ENCODE data around the gene LY6G6F. TPM values are rescaled to one million over a fixed set of nuclear protein-coding genes. Genes with fewer than 3 reads are reported as not detected.

Gene LY6G6F
- total and polyA plus RNA-seq, 2 experiments from 2014 or later = not detected

DNA sequence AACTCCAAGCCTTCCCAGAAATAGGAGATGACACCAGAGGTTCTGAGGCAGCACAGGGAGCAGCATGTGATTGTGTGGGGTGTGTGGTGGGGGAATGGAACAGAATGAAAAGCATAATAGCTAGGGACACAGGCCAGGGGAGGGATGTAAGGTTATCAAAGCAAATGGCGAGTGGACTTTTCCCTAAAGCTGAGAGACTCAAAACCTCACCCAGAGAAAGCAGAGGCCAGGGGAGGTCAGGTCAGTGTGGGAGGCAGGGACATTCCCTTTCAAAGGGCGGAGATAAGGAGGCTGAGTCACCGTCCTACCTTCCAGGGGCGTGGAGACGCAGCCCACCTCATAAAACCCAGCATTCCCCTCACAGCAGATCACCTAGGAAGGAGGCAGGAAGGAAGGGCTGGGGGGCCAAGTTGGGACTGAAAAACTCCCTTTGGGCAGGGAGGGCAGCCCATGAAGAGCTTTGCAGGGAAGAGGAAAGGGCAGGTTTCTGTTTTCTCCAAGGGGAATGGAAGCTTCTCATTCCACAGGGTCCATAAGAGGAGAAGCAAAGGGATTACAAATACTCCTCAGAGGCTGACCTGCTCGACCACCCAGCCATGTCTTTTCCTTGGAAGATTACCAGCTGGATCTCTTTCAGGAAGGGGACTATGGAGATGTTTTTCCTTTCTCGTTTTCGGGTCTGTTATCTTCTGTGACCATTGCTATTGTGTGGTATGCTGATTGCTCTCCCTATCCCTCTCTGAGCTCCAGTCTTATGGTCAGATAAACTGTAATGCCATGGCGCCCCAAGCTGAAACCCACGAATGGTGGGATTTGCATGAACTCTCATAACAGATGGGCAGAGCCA lies 16.2 kb upstream of the LY6G6F start:
- Mint-ChIP-seq H3K27ac (no peak overlapping the region), H3K9me3 (no peaks in the 10 kb centered on the region), H3K4me1 (no peaks in the 10 kb centered on the region; the same call in 2 of the 3 replicates), H3K36me3 (ENCODE audit: low read depth) (peaks cover 21% of the 10 kb centered on the region), H3K4me3 (no peak overlapping the region), H3K27me3 (ENCODE audit: insufficient read depth, low read depth, poor library complexity) (peaks cover 6% of the 10 kb centered on the region)
- Histone ChIP-seq H3K9me2 (ENCODE audit: insufficient read depth) (no peaks in the 10 kb centered on the region), H2AFZ (no peak overlapping the region), H3K79me2 (replicated peaks; ENCODE audit: insufficient read depth) (no peaks in the 10 kb centered on the region), H4K20me1 (replicated peaks; ENCODE audit: insufficient read depth) (no peaks in the 10 kb centered on the region), H3K4me3 (no peak overlapping the region), H3K4me2 (no peak overlapping the region), H3K27me3 (ENCODE audit: insufficient read depth) (no peaks in the 10 kb centered on the region), H3K36me3 (ENCODE audit: insufficient read depth) (peaks cover 6% of the 10 kb centered on the region; the same call in 1 of the 2 replicates), H3K27ac (ENCODE audit: low read depth) (no peak overlapping the region), H3K4me1 (ENCODE audit: insufficient read depth) (no peaks in the 10 kb centered on the region), H3F3A (replicated peaks; ENCODE audit: low read depth) (no peaks in the 10 kb centered on the region)
- no peak for ATAC-seq
- TF ChIP-seq STAT1 (IDR thresholded peaks at IDR 0.05; ENCODE audit: unreplicated experiment) (no peak), JUNB (IDR thresholded peaks at IDR 0.05; ENCODE audit: unreplicated experiment) (no peak), CREB1 (CRISPR knock-in tag; IDR thresholded peaks at IDR 0.05; ENCODE audit: low read depth) (no peak), ZNF331 (CRISPR knock-in tag; IDR thresholded peaks at IDR 0.05; ENCODE audit: low read depth) (no peak), EZH2phosphoT487 (IDR thresholded peaks at IDR 0.05; ENCODE audit: unreplicated experiment) (no peak), EZH2 (IDR thresholded peaks at IDR 0.05; ENCODE audit: low read depth, unreplicated experiment) (no peak), POLR2AphosphoS5 (IDR thresholded peaks at IDR 0.05; ENCODE audit: low read depth) (no peak), CTCF (conservative IDR thresholded peaks at IDR 0.05; ENCODE audit: low read depth in 2 of 2) (no peak), REST (IDR thresholded peaks at IDR 0.05; ENCODE audit: unreplicated experiment) (no peak), NANOG (IDR thresholded peaks at IDR 0.05; ENCODE audit: borderline replicate concordance) (no peak), ZNF114 (CRISPR knock-in tag; IDR thresholded peaks at IDR 0.05) (no peak)
- TF ChIP-seq, protein P1, sequence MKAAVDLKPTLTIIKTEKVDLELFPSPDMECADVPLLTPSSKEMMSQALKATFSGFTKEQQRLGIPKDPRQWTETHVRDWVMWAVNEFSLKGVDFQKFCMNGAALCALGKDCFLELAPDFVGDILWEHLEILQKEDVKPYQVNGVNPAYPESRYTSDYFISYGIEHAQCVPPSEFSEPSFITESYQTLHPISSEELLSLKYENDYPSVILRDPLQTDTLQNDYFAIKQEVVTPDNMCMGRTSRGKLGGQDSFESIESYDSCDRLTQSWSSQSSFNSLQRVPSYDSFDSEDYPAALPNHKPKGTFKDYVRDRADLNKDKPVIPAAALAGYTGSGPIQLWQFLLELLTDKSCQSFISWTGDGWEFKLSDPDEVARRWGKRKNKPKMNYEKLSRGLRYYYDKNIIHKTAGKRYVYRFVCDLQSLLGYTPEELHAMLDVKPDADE (IDR thresholded peaks at IDR 0.05) = no peak
- TF ChIP-seq, protein P2, sequence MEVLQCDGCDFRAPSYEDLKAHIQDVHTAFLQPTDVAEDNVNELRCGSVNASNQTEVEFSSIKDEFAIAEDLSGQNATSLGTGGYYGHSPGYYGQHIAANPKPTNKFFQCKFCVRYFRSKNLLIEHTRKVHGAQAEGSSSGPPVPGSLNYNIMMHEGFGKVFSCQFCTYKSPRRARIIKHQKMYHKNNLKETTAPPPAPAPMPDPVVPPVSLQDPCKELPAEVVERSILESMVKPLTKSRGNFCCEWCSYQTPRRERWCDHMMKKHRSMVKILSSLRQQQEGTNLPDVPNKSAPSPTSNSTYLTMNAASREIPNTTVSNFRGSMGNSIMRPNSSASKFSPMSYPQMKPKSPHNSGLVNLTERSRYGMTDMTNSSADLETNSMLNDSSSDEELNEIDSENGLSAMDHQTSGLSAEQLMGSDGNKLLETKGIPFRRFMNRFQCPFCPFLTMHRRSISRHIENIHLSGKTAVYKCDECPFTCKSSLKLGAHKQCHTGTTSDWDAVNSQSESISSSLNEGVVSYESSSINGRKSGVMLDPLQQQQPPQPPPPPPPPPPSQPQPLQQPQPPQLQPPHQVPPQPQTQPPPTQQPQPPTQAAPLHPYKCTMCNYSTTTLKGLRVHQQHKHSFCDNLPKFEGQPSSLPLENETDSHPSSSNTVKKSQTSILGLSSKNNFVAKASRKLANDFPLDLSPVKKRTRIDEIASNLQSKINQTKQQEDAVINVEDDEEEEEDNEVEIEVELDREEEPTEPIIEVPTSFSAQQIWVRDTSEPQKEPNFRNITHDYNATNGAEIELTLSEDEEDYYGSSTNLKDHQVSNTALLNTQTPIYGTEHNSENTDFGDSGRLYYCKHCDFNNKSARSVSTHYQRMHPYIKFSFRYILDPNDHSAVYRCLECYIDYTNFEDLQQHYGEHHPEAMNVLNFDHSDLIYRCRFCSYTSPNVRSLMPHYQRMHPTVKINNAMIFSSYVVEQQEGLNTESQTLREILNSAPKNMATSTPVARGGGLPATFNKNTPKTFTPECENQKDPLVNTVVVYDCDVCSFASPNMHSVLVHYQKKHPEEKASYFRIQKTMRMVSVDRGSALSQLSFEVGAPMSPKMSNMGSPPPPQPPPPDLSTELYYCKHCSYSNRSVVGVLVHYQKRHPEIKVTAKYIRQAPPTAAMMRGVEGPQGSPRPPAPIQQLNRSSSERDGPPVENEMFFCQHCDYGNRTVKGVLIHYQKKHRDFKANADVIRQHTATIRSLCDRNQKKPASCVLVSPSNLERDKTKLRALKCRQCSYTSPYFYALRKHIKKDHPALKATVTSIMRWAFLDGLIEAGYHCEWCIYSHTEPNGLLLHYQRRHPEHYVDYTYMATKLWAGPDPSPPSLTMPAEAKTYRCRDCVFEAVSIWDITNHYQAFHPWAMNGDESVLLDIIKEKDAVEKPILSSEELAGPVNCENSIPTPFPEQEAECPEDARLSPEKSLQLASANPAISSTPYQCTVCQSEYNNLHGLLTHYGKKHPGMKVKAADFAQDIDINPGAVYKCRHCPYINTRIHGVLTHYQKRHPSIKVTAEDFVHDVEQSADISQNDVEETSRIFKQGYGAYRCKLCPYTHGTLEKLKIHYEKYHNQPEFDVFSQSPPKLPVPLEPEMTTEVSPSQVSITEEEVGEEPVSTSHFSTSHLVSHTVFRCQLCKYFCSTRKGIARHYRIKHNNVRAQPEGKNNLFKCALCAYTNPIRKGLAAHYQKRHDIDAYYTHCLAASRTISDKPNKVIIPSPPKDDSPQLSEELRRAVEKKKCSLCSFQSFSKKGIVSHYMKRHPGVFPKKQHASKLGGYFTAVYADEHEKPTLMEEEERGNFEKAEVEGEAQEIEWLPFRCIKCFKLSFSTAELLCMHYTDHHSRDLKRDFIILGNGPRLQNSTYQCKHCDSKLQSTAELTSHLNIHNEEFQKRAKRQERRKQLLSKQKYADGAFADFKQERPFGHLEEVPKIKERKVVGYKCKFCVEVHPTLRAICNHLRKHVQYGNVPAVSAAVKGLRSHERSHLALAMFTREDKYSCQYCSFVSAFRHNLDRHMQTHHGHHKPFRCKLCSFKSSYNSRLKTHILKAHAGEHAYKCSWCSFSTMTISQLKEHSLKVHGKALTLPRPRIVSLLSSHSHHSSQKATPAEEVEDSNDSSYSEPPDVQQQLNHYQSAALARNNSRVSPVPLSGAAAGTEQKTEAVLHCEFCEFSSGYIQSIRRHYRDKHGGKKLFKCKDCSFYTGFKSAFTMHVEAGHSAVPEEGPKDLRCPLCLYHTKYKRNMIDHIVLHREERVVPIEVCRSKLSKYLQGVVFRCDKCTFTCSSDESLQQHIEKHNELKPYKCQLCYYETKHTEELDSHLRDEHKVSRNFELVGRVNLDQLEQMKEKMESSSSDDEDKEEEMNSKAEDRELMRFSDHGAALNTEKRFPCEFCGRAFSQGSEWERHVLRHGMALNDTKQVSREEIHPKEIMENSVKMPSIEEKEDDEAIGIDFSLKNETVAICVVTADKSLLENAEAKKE (CRISPR knock-in tag; IDR thresholded peaks at IDR 0.05) = no peak
- DNase-seq (ENCODE audit: low spot score) = no peak
